Measurements from ENCODE around the gene HMCN1.

DNA sequence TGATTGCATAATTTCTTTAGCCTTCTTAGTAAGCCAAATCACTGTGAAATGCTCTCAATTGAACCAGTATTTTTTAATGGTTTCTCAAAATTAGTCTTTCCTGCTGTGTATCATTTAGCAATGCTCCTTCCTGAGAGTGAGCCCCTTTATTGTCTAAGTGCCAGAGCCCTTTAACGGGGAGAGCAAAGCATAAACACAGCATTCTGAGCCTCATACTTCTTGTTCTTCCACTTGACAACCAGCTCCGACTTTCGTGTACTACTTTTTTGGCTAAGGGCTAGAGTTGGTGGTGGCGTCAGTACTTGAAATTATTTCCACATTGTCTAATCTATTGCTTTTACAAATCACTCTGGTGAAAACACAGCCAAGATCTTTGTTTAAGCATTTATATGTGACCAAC, 341.8 kb downstream of the HMCN1 start:
- TF ChIP-seq, protein P1, sequence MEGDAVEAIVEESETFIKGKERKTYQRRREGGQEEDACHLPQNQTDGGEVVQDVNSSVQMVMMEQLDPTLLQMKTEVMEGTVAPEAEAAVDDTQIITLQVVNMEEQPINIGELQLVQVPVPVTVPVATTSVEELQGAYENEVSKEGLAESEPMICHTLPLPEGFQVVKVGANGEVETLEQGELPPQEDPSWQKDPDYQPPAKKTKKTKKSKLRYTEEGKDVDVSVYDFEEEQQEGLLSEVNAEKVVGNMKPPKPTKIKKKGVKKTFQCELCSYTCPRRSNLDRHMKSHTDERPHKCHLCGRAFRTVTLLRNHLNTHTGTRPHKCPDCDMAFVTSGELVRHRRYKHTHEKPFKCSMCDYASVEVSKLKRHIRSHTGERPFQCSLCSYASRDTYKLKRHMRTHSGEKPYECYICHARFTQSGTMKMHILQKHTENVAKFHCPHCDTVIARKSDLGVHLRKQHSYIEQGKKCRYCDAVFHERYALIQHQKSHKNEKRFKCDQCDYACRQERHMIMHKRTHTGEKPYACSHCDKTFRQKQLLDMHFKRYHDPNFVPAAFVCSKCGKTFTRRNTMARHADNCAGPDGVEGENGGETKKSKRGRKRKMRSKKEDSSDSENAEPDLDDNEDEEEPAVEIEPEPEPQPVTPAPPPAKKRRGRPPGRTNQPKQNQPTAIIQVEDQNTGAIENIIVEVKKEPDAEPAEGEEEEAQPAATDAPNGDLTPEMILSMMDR (IDR thresholded peaks at IDR 0.05): no peak
- TF ChIP-seq POLR2A (IDR thresholded peaks at IDR 0.05) (no peak), EP300 (IDR thresholded peaks at IDR 0.05) (no peak)

Data from stomach (tissue), 4 donors.